K562 (cell line): ENCODE measurements around the gene ZMYND8. TPM values are rescaled to one million over a fixed set of nuclear protein-coding genes. Genes with fewer than 3 reads are reported as not detected.

Experiments used
- BACH1 ChIP-seq: fragments of 200-800 bp; sonication (Bioruptor generic); IDR thresholded peaks from 2 replicates; pipeline ENCODE4 v1.6.1; 2016; ENCODE audit warnings: missing genetic modification characterization, missing compliant biosample characterization
- BRF2 ChIP-seq: IDR thresholded peaks from 3 replicates; pipeline ENCODE4 v1.6.1; 2011; ENCODE audit warnings: borderline replicate concordance, mild to moderate bottlenecking; ENCODE audit not compliant: insufficient read length, insufficient read depth
- CEBPG ChIP-seq, 3 experiments: fragments of 200-800 bp in 1 of 3; sonication (Bioruptor generic) in 1 of 3; sonication (generic) in 1 of 3; formaldehyde crosslinking in 1 of 3; IDR thresholded peaks in 2 of 3; conservative IDR thresholded peaks in 1 of 3; 2 replicates each; pipeline versions ENCODE4 v1.6.1 to v1.8.0; 2016 to 2022; ENCODE audit warnings: missing compliant biosample characterization in 2 of 3, missing genetic modification characterization in 2 of 3, mild to moderate bottlenecking in 1 of 3, missing genetic modification reagents in 1 of 3
- EP300 ChIP-seq: IDR thresholded peaks from 2 replicates; pipeline ENCODE4 v1.6.1; 2012; ENCODE audit warnings: low read length, improper control_type of control experiment
- NCOR1 ChIP-seq: fragments of 450-650 bp; IDR thresholded peaks from 2 replicates; pipeline ENCODE4 v1.6.1; 2016; ENCODE audit warnings: mild to moderate bottlenecking, moderate library complexity
- NEUROD1 ChIP-seq: fragments of 150-350 bp; IDR thresholded peaks from 2 replicates; pipeline ENCODE4 v1.6.1; 2014; ENCODE audit warnings: borderline replicate concordance, low read length, low read depth; ENCODE audit not compliant: partially characterized antibody
- NFRKB ChIP-seq: fragments of 450-650 bp; IDR thresholded peaks from 2 replicates; pipeline ENCODE4 v1.6.1; 2016; ENCODE audit warnings: low read depth
- PBX2 ChIP-seq, 2 experiments: IDR thresholded peaks in 1 of 2; conservative IDR thresholded peaks in 1 of 2; 2 replicates each; pipeline ENCODE4 v1.6.1; 2016; ENCODE audit warnings: low read depth in 2 of 2, mild to moderate bottlenecking in 1 of 2, missing compliant biosample characterization in 1 of 2, missing genetic modification characterization in 1 of 2, moderate library complexity in 1 of 2
- PHF21A ChIP-seq: fragments of 450-650 bp; IDR thresholded peaks from 2 replicates; pipeline ENCODE4 v1.6.1; 2017; ENCODE audit warnings: low read depth, borderline replicate concordance
- SMARCE1 ChIP-seq: fragments of 450-650 bp; IDR thresholded peaks from 2 replicates; pipeline ENCODE4 v1.7.1; 2016; ENCODE audit warnings: mild to moderate bottlenecking
- SREBF1 ChIP-seq: fragments of 150-350 bp; IDR thresholded peaks from 2 replicates; pipeline ENCODE4 v1.6.1; 2014; ENCODE audit warnings: antibody characterized with exemption, low read depth, low read length, borderline replicate concordance
- TEAD4 ChIP-seq, 2 experiments: sonication (generic) in 1 of 2; formaldehyde crosslinking in 1 of 2; IDR thresholded peaks; 2 replicates each; pipeline versions ENCODE4 v1.6.1 to v1.8.0; 2012 to 2022; ENCODE audit warnings: borderline replicate concordance in 1 of 2, inconsistent platforms in 1 of 2, low read length in 1 of 2, mild to moderate bottlenecking in 1 of 2, missing genetic modification reagents in 1 of 2
- TGIF2 ChIP-seq: sonication (generic); formaldehyde crosslinking; IDR thresholded peaks from 2 replicates; pipeline ENCODE4 v1.8.1; 2022; ENCODE audit warnings: mild to moderate bottlenecking, missing genetic modification reagents, moderate library complexity
- ZBTB33 ChIP-seq: sonication (generic); formaldehyde crosslinking; IDR thresholded peaks from 2 replicates; pipeline ENCODE4 v1.8.1; 2023; ENCODE audit warnings: mild to moderate bottlenecking, missing genetic modification reagents
- ZNF239 ChIP-seq: fragments of 250-450 bp; sonication (Bioruptor Pico); IDR thresholded peaks from 2 replicates; pipeline ENCODE4 v1.4.0; 2020; ENCODE audit warnings: mild to moderate bottlenecking
- ZNF766 ChIP-seq: fragments of 200-800 bp; sonication (Bioruptor generic); conservative IDR thresholded peaks from 2 replicates; pipeline ENCODE4 v1.6.1; 2016; ENCODE audit warnings: missing genetic modification characterization, missing compliant biosample characterization
- polyA plus RNA-seq, 8 experiments: library from polyadenylated mRNA; depleted of rRNA in 4 of 8; stranded (reverse) in 5 of 8; unstranded in 3 of 8; fragments of >200 nt; fragmentation: Nextera tagmentation in 2 of 8; fragmentation: Illumina TruSeq in 1 of 8; extraction: Ambion mirVana in 2 of 8; extraction: Trizol in 1 of 8; gene quantifications; 2 replicates each; pipeline versions ENCODE4 v1.2.1 to v1.2.3, GENCODE V29; 2011 to 2014; ENCODE audit warnings: inconsistent platforms in 1 of 8, missing spikeins in 1 of 8
- total RNA-seq, 7 experiments: library from RNA; depleted of rRNA in 6 of 7; stranded (reverse); fragments of >200 nt in 6 of 7; fragmentation: Illumina TruSeq in 2 of 7; extraction: Trizol in 2 of 7; gene quantifications; 2 replicates each; pipeline versions ENCODE4 v1.2.1 to v1.2.3, GENCODE V29; 2011 to 2021; ENCODE audit warnings: low replicate concordance in 1 of 7

The ZMYND8 gene
- total and polyA plus RNA-seq, 9 of the 15 experiments (the other 6 are each of a cell fraction or from before 2014, with no cell fraction given) = 31.8 to 148 (median 71.9) TPM

GRCh38 chr20:47379433-47380150, 23.1 kb upstream of the ZMYND8 start (continued):
- TF ChIP-seq ZBTB33 (CRISPR knock-in tag) = peak; percentile 73
- TF ChIP-seq NEUROD1 = peak; percentile 58
- peak; percentile 67; the same call in 1 of the 2 replicates for TF ChIP-seq EP300
- no peak for TF ChIP-seq ZNF766 (CRISPR knock-in tag)
- TF ChIP-seq SMARCE1 = peak; percentile 89
- no peak; the same call in 1 of the 2 replicates for TF ChIP-seq BACH1 (tag)
- TF ChIP-seq NFRKB = no peak
- no peak for TF ChIP-seq BRF2
- no peak for TF ChIP-seq CEBPG (CRISPR knock-in tag; IDR thresholded peaks at IDR 0.05)
- TF ChIP-seq CEBPG (tag; conservative IDR thresholded peaks at IDR 0.05 in 1 of 2, IDR thresholded peaks at IDR 0.05 in 1 of 2) = no peak
- no peak for TF ChIP-seq PBX2 (CRISPR knock-in tag; IDR thresholded peaks at IDR 0.05; ENCODE audit: low read depth)
- peak; percentile 74 for TF ChIP-seq PBX2 (tag; conservative IDR thresholded peaks at IDR 0.05; ENCODE audit: low read depth)
- TF ChIP-seq PHF21A = no peak
- peak; percentile 66 for TF ChIP-seq NCOR1
- peak; percentile 53; the same call in 1 of the 2 replicates for TF ChIP-seq TEAD4 (IDR thresholded peaks at IDR 0.05; ENCODE audit: low read length)
- no peak for TF ChIP-seq TEAD4 (CRISPR knock-in tag; IDR thresholded peaks at IDR 0.05; ENCODE audit: borderline replicate concordance)
- TF ChIP-seq ZNF239 (CRISPR knock-in tag) = no peak
- TF ChIP-seq SREBF1 = no peak
- no peak for TF ChIP-seq TGIF2 (CRISPR knock-in tag)
